ENCODE measurements around the gene KCNQ4. TPM values are rescaled to one million over a fixed set of nuclear protein-coding genes. Genes with fewer than 3 reads are reported as not detected.

KCNQ4 gene
- total RNA-seq, 3 donors from 2014 or later: 0.32 to 1.3 (median 1.3) TPM

- H3K4me3 ChIP-seq: no peak overlapping the region
- DNase-seq (ENCODE audit: low spot score in 2 of 2): no peak
- TF ChIP-seq POLR2AphosphoS5 (IDR thresholded peaks at IDR 0.05) (no peak), POLR2A (IDR thresholded peaks at IDR 0.05) (no peak)
- TF ChIP-seq, protein P1, sequence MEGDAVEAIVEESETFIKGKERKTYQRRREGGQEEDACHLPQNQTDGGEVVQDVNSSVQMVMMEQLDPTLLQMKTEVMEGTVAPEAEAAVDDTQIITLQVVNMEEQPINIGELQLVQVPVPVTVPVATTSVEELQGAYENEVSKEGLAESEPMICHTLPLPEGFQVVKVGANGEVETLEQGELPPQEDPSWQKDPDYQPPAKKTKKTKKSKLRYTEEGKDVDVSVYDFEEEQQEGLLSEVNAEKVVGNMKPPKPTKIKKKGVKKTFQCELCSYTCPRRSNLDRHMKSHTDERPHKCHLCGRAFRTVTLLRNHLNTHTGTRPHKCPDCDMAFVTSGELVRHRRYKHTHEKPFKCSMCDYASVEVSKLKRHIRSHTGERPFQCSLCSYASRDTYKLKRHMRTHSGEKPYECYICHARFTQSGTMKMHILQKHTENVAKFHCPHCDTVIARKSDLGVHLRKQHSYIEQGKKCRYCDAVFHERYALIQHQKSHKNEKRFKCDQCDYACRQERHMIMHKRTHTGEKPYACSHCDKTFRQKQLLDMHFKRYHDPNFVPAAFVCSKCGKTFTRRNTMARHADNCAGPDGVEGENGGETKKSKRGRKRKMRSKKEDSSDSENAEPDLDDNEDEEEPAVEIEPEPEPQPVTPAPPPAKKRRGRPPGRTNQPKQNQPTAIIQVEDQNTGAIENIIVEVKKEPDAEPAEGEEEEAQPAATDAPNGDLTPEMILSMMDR (IDR thresholded peaks at IDR 0.05): no peak
- intact Hi-C loops (cut with DNase I; ENCODE audit: low total_unique reads): no loop called here
- H3K9me3 ChIP-seq: no peaks in the 10 kb centered on the region
- H3K4me1 ChIP-seq: no peaks in the 10 kb centered on the region
- no peaks in the 10 kb centered on the region for H3K36me3 ChIP-seq
- H3K27me3 ChIP-seq: no peaks in the 10 kb centered on the region
- H3K27ac ChIP-seq: no peak overlapping the region
These were observed 23.4 kb downstream of the KCNQ4 start for GRCh38 chr1:40806731-40807695.

- H3K27ac ChIP-seq: peak overlapping the region in 1 of 2 donors; percentile 25
- intact Hi-C loops (cut with DNase I; ENCODE audit: low total_unique reads): no loop called here
These were observed 24.4 kb downstream of the KCNQ4 start for GRCh38 chr1:40808002-40808401.

DNA sequence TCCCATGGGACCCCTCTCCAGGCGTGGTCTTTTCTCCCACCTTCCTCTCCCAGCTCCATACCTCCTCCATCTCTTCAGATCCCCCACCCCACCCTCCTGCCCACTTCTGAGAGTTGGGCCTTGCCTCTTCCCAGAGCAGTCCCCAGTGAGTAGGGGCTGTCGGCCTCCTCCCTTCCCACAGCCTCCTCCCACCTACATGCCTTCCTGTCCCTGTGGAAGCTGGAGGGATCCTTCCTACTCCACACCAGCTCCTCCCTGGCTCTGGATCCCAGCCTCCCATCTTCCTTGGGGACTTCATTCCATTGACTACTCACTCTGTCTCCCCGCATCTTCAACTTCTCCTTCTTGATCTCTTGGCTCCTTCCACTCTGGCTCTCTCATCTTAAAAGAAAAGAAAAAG is 24.9 kb downstream of the KCNQ4 start:
- Histone ChIP-seq H3K4me3 (no peak overlapping the region), H3K27ac (peak overlapping the region in 1 of 2 donors; percentile 25), H3K36me3 (no peaks in the 10 kb centered on the region), H3K4me1 (no peaks in the 10 kb centered on the region), H3K9me3 (no peaks in the 10 kb centered on the region), H3K27me3 (no peaks in the 10 kb centered on the region)
- TF ChIP-seq, protein P1 (IDR thresholded peaks at IDR 0.05): no peak
- no peak for TF ChIP-seq POLR2AphosphoS5 (IDR thresholded peaks at IDR 0.05)
- TF ChIP-seq POLR2A (IDR thresholded peaks at IDR 0.05): no peak
- DNase-seq (ENCODE audit: low spot score in 2 of 2): no peak
- intact Hi-C loops (cut with DNase I; ENCODE audit: low total_unique reads): no loop called here

More at GRCh38 chr1:40808002-40808401, 24.4 kb downstream of the KCNQ4 start:
- no peak overlapping the region for H3K4me3 ChIP-seq
- H3K36me3 ChIP-seq: no peaks in the 10 kb centered on the region
- DNase-seq (ENCODE audit: low spot score in 2 of 2): no peak
- no peaks in the 10 kb centered on the region for H3K9me3 ChIP-seq
- H3K27me3 ChIP-seq: no peaks in the 10 kb centered on the region
- no peaks in the 10 kb centered on the region for H3K4me1 ChIP-seq
- TF ChIP-seq, protein P1 (IDR thresholded peaks at IDR 0.05): no peak
- TF ChIP-seq POLR2AphosphoS5 (IDR thresholded peaks at IDR 0.05) (no peak), POLR2A (IDR thresholded peaks at IDR 0.05) (no peak)

DNA sequence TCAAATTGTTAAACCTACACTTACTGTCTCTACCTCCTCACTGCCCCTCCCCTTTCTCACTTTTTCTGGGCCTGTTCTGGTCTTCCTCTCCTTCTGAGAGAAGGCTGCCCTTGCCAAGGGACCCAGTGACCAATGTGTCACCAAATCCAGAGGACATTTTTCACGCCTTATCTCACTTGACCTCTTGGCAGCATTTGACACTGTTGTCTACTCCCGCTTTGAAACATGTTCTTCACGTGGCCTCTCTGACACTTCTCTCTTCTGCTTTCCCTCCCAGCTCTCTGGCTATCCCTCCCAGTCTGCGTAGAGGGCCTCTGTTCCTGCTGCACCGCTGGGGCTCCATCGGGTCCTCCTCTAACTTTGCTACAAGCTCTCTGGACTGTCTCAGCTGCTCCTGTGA is 25.3 kb downstream of the KCNQ4 start:
- Histone ChIP-seq H3K27me3 (no peaks in the 10 kb centered on the region), H3K4me3 (no peak overlapping the region), H3K36me3 (no peaks in the 10 kb centered on the region), H3K27ac (peak overlapping the region in 1 of 2 donors; percentile 25), H3K4me1 (no peaks in the 10 kb centered on the region), H3K9me3 (no peaks in the 10 kb centered on the region)
- TF ChIP-seq POLR2AphosphoS5 (IDR thresholded peaks at IDR 0.05): no peak
- DNase-seq (ENCODE audit: low spot score in 2 of 2): no peak
- intact Hi-C loops (cut with DNase I; ENCODE audit: low total_unique reads): no loop called here

DNA sequence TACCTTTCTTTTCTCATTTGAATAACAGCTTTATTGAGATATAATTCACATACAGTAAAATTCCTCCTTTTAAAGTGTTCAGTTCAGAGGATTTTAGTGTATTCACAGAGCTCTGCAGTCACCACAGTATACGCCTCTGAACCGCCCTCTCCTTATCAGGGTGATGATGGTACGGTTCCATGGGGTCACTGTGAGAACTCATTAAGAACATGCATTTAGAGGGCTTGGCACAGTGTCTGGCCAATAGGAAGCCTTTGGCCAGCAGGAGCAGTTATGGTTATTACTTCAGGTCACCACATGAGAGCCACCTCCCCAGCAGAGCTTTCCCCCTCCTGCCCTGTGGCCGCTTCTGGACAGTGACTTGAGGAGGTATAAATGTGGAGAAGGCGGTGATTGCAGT is 27.3 kb downstream of the KCNQ4 start:
- no peaks in the 10 kb centered on the region for H3K36me3 ChIP-seq
- DNase-seq (ENCODE audit: low spot score in 2 of 2): no peak
- no peaks in the 10 kb centered on the region for H3K4me1 ChIP-seq
- H3K4me3 ChIP-seq: no peak overlapping the region
- no peak for TF ChIP-seq POLR2A (IDR thresholded peaks at IDR 0.05)
- no peak for TF ChIP-seq POLR2AphosphoS5 (IDR thresholded peaks at IDR 0.05)
- TF ChIP-seq, protein P1 (IDR thresholded peaks at IDR 0.05): no peak
- no peaks in the 10 kb centered on the region for H3K9me3 ChIP-seq
- no peak overlapping the region for H3K27ac ChIP-seq
- intact Hi-C loops (cut with DNase I; ENCODE audit: low total_unique reads): no loop called here
- H3K27me3 ChIP-seq: no peaks in the 10 kb centered on the region

Measured in breast epithelium (tissue), 4 donors.